ENCODE data around the gene CTBP1. TPM values are rescaled to one million over a fixed set of nuclear protein-coding genes. Genes with fewer than 3 reads are reported as not detected.

The CTBP1 gene
- total and polyA plus RNA-seq, 2 experiments from 2014 or later: 40.1 to 160 TPM

DNA sequence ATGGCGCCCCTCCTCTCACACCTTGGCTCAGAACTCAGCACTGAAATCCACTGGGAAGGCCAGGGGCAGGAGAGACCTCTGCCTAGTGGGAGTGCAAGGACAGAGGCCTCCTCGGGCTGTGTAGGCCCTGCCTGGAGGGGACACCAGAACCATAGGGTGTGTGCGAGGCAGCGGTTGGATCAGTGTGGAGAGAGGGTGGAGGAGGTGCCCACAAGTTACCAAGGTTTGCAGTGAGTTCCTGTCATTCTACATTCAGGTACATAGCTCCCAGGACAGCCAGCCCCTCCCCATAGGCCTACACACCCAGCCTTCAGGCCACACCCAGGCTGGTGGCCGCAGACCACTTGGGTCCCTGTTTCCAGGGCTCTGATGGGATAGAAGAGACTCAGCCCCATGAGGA, 57.3 kb downstream of the CTBP1 start:
- H3K4me3 ChIP-seq: no peak overlapping the region
- peak overlapping the region; percentile 82; the same call in 1 of the 2 replicates for H3K27ac ChIP-seq
- no peaks in the 10 kb centered on the region for H3K27me3 ChIP-seq (replicated peaks; ENCODE audit: insufficient read depth)
- H2AFZ ChIP-seq: peak overlapping the region; percentile 78
- TF ChIP-seq EZH2phosphoT487 (IDR thresholded peaks at IDR 0.05; ENCODE audit: insufficient read depth, low read depth) (no peak), EZH2 (IDR thresholded peaks at IDR 0.05; ENCODE audit: insufficient read depth, poor library complexity, severe bottlenecking) (no peak)
- no peaks in the 10 kb centered on the region for H3K9me3 ChIP-seq (ENCODE audit: low read depth)
- H3K4me2 ChIP-seq (ENCODE audit: unreplicated experiment): peak overlapping the region; percentile 9
- H4K20me1 ChIP-seq (ENCODE audit: insufficient read depth): no peaks in the 10 kb centered on the region
- 83 to 95% methylated on average over 5 of the region's 5 CpGs for whole genome bisulfite sequencing, 2 experiments (ENCODE audit: low coverage in 1 of 2, low lambda C conversion rate in 2 of 2, missing lambda C conversion rate in 2 of 2)
- peaks cover 26% of the 10 kb centered on the region for H3K4me1 ChIP-seq (ENCODE audit: insufficient read depth)
- H3K36me3 ChIP-seq (ENCODE audit: low read depth): no peaks in the 10 kb centered on the region
- H3F3A ChIP-seq (ENCODE audit: insufficient read depth): peaks cover 28% of the 10 kb centered on the region
- no peaks in the 10 kb centered on the region for H3K79me2 ChIP-seq (ENCODE audit: insufficient read depth)
- DNase-seq: no peak
- no peaks in the 10 kb centered on the region for H3K9me2 ChIP-seq (ENCODE audit: insufficient read depth)
- in situ Hi-C loops (cut with MboI): no loop called here
- peak overlapping the region; percentile 39; the same call in 1 of the 2 replicates for H3K9ac ChIP-seq

DNA sequence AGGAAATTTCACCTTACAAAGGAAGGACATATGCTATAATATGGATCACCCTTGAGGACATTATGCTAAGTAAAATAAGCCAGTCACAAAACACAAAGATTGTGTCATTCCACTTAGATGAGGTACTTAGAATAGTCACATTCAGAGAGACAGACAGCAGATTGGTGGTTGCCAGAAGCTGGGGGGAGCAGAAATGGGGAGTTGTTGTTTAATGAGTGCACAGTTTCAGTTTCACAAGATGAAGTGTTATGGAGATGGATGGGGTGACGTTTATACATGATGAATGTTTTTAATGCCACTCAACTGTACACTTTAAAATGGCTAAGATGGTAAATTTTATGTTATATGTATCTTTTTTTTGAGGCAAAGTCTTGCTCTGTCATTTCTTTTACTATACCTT, 61.7 kb downstream of the CTBP1 start:
- no peak overlapping the region for H3K4me3 ChIP-seq
- TF ChIP-seq EZH2phosphoT487 (IDR thresholded peaks at IDR 0.05; ENCODE audit: insufficient read depth, low read depth): no peak
- no peak for TF ChIP-seq EZH2 (IDR thresholded peaks at IDR 0.05; ENCODE audit: insufficient read depth, poor library complexity, severe bottlenecking)
- no peak overlapping the region for H2AFZ ChIP-seq
- no peak overlapping the region for H3K27ac ChIP-seq
- WGBS, 2 experiments (ENCODE audit: low coverage in 1 of 2, low lambda C conversion rate in 2 of 2, missing lambda C conversion rate in 2 of 2): 53 to 69% methylated on average over 1 of the region's 1 CpG
- H3K9ac ChIP-seq: no peak overlapping the region
- H3K4me2 ChIP-seq (ENCODE audit: unreplicated experiment): no peak overlapping the region
- H3K9me3 ChIP-seq (ENCODE audit: low read depth): no peaks in the 10 kb centered on the region
- H3K4me1 ChIP-seq (ENCODE audit: insufficient read depth): peaks cover 13% of the 10 kb centered on the region
- peaks cover 17% of the 10 kb centered on the region; the same call in 1 of the 2 replicates for H3F3A ChIP-seq (ENCODE audit: insufficient read depth)
- H3K9me2 ChIP-seq (ENCODE audit: insufficient read depth): no peaks in the 10 kb centered on the region
- H4K20me1 ChIP-seq (ENCODE audit: insufficient read depth): no peaks in the 10 kb centered on the region
- in situ Hi-C loops (cut with MboI): no loop called here
- no peaks in the 10 kb centered on the region for H3K36me3 ChIP-seq (ENCODE audit: low read depth)
- H3K79me2 ChIP-seq (ENCODE audit: insufficient read depth): no peaks in the 10 kb centered on the region
- no peak for DNase-seq
- H3K27me3 ChIP-seq (replicated peaks; ENCODE audit: insufficient read depth): no peaks in the 10 kb centered on the region

DNA sequence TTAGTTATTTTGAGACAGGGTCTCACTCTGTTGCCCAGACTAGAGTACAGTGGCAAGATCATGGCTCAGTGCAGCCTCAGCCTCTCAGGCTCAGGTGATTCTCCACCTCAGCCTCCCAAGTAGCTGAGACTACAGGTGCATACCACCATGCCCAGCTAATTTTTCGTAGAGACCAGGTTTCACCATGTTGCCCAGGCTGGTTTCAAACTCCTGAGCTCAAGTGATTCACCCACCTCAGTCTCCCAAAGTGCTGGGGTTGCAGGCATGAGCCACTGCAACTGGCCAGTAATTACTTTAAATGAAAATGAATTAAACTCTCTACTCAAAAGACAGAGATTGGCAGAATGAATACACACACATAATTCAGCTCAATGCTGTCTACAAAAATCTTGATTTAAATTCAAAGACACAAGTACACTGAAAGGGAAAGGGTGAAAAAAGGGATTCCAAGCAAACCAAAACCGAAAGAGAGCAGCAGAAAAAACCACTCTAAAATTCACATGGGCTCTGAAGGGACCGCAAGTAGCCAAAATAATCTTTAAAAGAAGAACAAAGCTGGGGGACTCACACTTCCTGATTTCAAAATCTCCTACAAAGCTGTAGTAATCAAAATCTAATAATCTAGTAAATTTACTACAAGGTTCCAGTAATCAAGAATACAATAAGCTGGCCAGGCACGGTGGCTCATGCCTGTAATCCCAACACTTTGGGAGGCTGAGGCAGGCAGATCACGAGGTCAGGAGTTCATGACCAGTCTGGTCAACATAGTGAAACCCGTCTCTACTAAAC, 64.8 kb downstream of the CTBP1 start:
- Histone ChIP-seq H3K4me1 (ENCODE audit: insufficient read depth) (no peaks in the 10 kb centered on the region), H3F3A (ENCODE audit: insufficient read depth) (no peaks in the 10 kb centered on the region), H3K9me3 (ENCODE audit: low read depth) (no peaks in the 10 kb centered on the region), H3K9ac (no peak overlapping the region), H3K9me2 (ENCODE audit: insufficient read depth) (no peaks in the 10 kb centered on the region), H3K27me3 (replicated peaks; ENCODE audit: insufficient read depth) (no peaks in the 10 kb centered on the region), H3K4me3 (no peak overlapping the region), H3K36me3 (ENCODE audit: low read depth) (no peaks in the 10 kb centered on the region), H3K27ac (no peak overlapping the region), H3K4me2 (ENCODE audit: unreplicated experiment) (no peak overlapping the region), H4K20me1 (ENCODE audit: insufficient read depth) (no peaks in the 10 kb centered on the region), H2AFZ (no peak overlapping the region), H3K79me2 (ENCODE audit: insufficient read depth) (no peaks in the 10 kb centered on the region)
- TF ChIP-seq EZH2phosphoT487 (IDR thresholded peaks at IDR 0.05; ENCODE audit: insufficient read depth, low read depth) (no peak), EZH2 (IDR thresholded peaks at IDR 0.05; ENCODE audit: insufficient read depth, poor library complexity, severe bottlenecking) (no peak)
- DNase-seq: no peak
- in situ Hi-C loops (cut with MboI): no loop called here
- WGBS, 2 experiments (ENCODE audit: low coverage in 1 of 2, low lambda C conversion rate in 2 of 2, missing lambda C conversion rate in 2 of 2): 60 to 62% methylated on average over 6 of the region's 6 CpGs

DNA sequence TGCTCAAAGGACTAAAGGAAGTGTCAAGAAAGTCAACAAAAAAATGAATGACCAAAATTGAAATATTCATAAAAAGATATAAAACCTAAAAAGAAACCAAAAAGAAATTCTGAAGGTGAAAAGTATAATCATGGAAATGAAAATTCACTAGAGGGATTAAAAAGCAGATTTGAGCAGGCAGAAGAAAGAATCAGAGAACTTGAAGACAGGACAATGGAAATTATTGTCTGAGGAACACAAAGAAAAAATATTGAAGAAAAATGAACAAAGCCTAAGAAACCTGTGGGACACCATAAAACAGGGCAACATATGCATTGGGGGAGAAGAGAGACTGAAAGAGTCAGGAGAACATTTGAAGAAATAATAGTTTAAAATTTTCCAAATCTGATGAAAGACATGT, 66.6 kb downstream of the CTBP1 start:
- TF ChIP-seq EZH2phosphoT487 (IDR thresholded peaks at IDR 0.05; ENCODE audit: insufficient read depth, low read depth) (no peak), EZH2 (IDR thresholded peaks at IDR 0.05; ENCODE audit: insufficient read depth, poor library complexity, severe bottlenecking) (no peak)
- DNase-seq: no peak
- Histone ChIP-seq H3K4me3 (no peak overlapping the region), H2AFZ (no peak overlapping the region), H3K79me2 (ENCODE audit: insufficient read depth) (no peaks in the 10 kb centered on the region), H3K9me3 (ENCODE audit: low read depth) (no peaks in the 10 kb centered on the region), H3K27ac (no peak overlapping the region), H3K27me3 (replicated peaks; ENCODE audit: insufficient read depth) (no peaks in the 10 kb centered on the region), H3F3A (ENCODE audit: insufficient read depth) (no peaks in the 10 kb centered on the region), H3K4me1 (ENCODE audit: insufficient read depth) (0 out of 2 replicates have a peak, but pooled peaks cover 3% of the 10 kb centered on the region), H4K20me1 (ENCODE audit: insufficient read depth) (no peaks in the 10 kb centered on the region), H3K9ac (no peak overlapping the region), H3K9me2 (ENCODE audit: insufficient read depth) (no peaks in the 10 kb centered on the region), H3K36me3 (ENCODE audit: low read depth) (no peaks in the 10 kb centered on the region), H3K4me2 (ENCODE audit: unreplicated experiment) (no peak overlapping the region)
- in situ Hi-C loops (cut with MboI): no loop called here

All from GM23248 (cell line).